Urinary bladder (tissue), 4 donors: ENCODE measurements around the gene CTNNBL1. TPM values are rescaled to one million over a fixed set of nuclear protein-coding genes. Genes with fewer than 3 reads are reported as not detected.

Source experiments
- DNase-seq: peaks from one replicate; pipeline ENCODE4 v3.0.0-alpha.2; 2015; ENCODE audit errors: extremely low spot score
- H3K27ac ChIP-seq: one replicate; pipeline ENCODE4 v1.5.1; 2013; ENCODE audit warnings: low read depth, mild to moderate bottlenecking, moderate library complexity
- H3K36me3 ChIP-seq: one replicate; pipeline ENCODE4 v1.6.1; 2013; ENCODE audit warnings: mild to moderate bottlenecking, moderate library complexity; ENCODE audit not compliant: insufficient read depth
- H3K4me1 ChIP-seq: one replicate; pipeline ENCODE4 v1.6.1; 2013; ENCODE audit warnings: mild to moderate bottlenecking, moderate library complexity; ENCODE audit not compliant: insufficient read depth
- H3K4me3 ChIP-seq: one replicate; pipeline ENCODE4 v1.5.1; 2013; ENCODE audit warnings: low read depth, low read length
- WGBS: extraction: QIAGEN DNeasy Blood & Tissue Kit; methylation state at CpG from one replicate; pipeline ENCODE4 v1.1.7; 2013; 5-methylcytosine and 5-hydroxymethylcytosine counted together
- polyA plus RNA-seq: library from polyadenylated mRNA; stranded (reverse); fragments of 200-250 nt; gene quantifications from one replicate; pipeline ENCODE4 v1.2.3, GENCODE V29; 2013
- total RNA-seq: library from RNA; depleted of rRNA; stranded (reverse); fragments of >200 nt; gene quantifications from one replicate; pipeline ENCODE4 v1.2.3, GENCODE V29; 2014
- donor health status: healthy with polysubstance abuse.
- donor health status: healthy.

Gene CTNNBL1
- total and polyA plus RNA-seq, 2 donors = 22.2 to 39.3 TPM

DNA sequence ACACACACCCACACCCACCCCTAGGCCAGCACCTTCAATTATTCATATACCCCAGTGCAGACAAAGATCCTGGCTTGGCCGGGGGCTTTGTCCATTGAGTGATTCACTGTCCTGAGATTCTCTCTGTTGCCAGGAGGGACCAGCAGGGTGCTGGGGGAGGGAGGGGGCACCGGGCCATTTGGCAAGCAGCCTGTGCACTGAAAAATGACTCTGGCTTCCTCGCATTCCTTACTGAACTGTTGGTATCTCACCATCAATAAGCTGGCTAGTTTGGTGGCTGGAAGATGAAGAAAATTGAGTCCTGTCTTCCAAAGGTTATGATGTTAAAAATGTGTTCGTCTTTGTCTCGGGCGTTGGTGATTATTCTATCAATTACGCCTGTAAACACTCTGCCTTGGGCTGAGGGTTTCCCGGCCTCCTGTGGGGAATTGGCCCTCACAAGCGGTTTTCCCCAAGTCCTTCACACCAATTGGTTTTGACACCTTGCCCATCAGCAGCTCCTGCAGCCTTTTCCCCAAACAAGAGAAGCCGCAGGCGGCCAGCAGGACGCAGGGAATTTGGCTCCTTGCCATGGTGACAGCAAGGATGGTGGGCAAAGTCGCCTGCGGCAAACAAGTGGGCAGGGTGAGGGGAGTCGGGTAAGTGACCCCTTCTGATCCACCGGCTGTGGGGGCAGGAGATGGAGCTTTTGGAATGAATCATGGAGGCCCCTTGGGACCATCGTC is 214.0 kb downstream of the CTNNBL1 start:
- no peaks in the 10 kb centered on the region for H3K4me1 ChIP-seq
- H3K4me3 ChIP-seq = no peak overlapping the region
- H3K27ac ChIP-seq = no peak overlapping the region
- whole genome bisulfite sequencing = 34% methylated on average over 17 of the region's 17 CpGs
- no peaks in the 10 kb centered on the region for H3K36me3 ChIP-seq
- no peak for DNase-seq

DNA sequence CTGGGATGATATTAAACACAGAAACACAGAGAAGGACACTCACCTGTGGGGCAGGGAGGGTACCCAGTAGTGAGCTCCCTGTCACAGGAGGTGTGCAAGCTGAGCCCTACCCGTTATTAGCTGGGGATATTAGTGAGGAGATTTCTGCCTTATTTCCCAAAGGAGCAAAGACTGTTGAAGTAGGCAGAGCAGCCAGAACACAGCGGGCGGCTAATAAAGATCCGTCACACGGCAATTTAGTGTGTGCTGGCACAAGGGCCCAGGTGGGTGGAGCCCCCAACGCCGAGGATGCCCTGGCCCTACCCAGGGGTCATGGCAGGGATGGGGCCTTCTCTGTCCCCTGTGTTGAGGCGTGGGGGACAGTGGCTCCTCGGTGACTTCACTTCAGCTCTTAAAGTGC is 217.4 kb downstream of the CTNNBL1 start:
- WGBS = 51% methylated on average over 9 of the region's 9 CpGs
- Histone ChIP-seq H3K4me3 (no peak overlapping the region), H3K27ac (no peak overlapping the region), H3K4me1 (no peaks in the 10 kb centered on the region), H3K36me3 (no peaks in the 10 kb centered on the region)
- no peak for DNase-seq

DNA sequence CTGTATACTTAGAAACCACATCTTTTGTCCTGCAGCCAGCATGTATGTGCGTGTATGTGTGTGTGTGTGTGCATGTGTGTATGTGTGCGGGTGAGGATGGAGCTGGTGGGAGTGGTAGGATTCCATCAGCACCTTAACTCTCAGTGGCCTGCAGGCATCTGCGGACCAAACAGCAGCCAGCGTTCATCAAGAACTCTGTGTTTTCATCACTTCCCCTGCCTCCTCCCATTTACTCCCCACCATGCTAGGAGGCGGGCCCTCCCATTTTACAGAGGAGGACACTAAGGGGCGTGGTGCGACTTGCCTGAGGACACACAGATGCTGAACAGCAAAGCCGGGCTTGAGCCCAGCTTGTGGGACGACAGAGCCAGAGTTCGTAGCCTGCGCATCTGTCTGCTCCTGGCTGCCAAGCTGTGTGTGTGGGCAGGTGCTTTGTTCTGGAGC is 218.0 kb downstream of the CTNNBL1 start:
- H3K4me3 ChIP-seq = no peak overlapping the region
- no peak overlapping the region for H3K27ac ChIP-seq
- H3K36me3 ChIP-seq = no peaks in the 10 kb centered on the region
- peak; percentile 85 for DNase-seq
- 14% methylated on average over 11 of the region's 11 CpGs for WGBS
- no peaks in the 10 kb centered on the region for H3K4me1 ChIP-seq

DNA sequence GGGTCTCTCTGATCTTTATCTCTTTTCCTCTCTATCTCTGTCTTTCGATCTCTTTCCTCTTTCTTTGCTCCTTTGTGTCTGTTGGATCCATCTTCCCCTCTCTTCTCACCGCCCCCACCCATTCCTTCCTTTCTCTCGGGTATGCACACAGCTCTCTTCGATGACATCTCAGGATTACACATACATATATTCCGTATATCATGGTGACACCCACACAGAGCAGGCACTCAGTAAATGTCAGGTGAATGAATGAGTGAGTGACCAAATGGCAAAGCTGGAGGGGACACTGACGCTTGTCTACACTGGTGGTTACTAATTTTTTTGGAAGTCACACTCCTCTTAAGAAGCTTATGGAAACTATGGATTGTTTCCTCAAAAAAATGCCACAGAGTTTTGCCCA is 219.0 kb downstream of the CTNNBL1 start:
- WGBS = 68% methylated on average over 6 of the region's 6 CpGs
- DNase-seq = no peak
- Histone ChIP-seq H3K27ac (no peak overlapping the region), H3K36me3 (no peaks in the 10 kb centered on the region), H3K4me1 (no peaks in the 10 kb centered on the region), H3K4me3 (no peak overlapping the region)

DNA sequence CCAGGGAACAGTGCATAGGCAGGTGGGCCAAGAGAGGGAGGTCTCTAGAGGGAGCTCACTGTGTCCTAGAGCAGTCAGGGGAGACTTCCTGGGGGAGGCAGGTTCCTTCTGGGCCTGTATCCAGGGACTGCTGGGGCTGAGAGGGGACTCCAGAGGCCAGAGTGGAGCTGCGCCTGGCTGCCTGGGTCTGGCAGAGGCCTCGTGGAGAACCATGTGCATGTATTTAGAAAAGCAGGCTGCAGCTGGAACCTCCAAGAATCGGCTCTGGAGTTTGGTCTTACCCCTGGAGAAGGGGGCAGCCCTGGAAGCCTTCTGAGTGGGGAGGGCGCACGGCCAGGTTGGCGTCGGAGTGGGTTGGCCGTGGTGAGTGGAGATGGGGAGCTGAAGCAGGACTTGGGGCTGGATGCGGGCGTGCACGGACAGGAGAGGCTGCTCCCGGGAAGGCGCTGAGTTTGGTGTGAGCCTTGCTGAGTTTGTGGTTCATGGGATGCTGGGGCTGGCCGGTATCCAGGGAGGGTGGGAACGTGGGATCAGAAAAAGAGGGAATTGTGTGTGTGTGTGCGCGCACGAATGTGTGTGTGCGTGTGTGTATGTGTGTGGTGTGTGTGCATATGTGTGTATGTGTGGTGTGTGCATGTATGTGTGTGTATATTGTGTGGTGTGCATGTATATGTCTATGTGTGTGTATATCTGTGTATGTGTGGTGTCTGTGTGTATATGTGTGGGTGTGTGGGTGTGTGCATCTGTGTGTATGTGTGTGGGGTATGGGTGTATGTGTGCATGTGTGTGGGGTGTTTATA is 219.9 kb downstream of the CTNNBL1 start:
- Histone ChIP-seq H3K4me1 (no peaks in the 10 kb centered on the region), H3K4me3 (no peak overlapping the region), H3K27ac (no peak overlapping the region), H3K36me3 (no peaks in the 10 kb centered on the region)
- WGBS = 53% methylated on average over 19 of the region's 19 CpGs
- DNase-seq = no peak

DNA sequence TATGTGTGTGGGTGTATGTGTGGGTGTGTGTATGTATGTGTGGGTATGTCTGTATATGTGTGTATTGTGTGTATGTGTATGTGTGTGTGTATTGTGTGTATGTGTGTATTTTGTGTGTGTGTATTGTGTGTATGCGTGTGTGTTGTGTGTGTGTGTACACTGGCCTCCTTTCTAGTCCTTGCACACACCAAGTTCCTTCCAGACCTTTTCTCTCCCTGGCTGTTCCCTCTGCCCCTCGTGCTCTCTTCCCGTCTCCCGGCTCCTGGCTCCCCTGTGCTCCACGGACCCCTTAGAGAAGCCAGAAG is 220.5 kb downstream of the CTNNBL1 start:
- Histone ChIP-seq H3K4me3 (no peak overlapping the region), H3K4me1 (no peaks in the 10 kb centered on the region), H3K36me3 (no peaks in the 10 kb centered on the region), H3K27ac (no peak overlapping the region)
- 30% methylated on average over 5 of the region's 5 CpGs for WGBS
- DNase-seq = no peak

DNA sequence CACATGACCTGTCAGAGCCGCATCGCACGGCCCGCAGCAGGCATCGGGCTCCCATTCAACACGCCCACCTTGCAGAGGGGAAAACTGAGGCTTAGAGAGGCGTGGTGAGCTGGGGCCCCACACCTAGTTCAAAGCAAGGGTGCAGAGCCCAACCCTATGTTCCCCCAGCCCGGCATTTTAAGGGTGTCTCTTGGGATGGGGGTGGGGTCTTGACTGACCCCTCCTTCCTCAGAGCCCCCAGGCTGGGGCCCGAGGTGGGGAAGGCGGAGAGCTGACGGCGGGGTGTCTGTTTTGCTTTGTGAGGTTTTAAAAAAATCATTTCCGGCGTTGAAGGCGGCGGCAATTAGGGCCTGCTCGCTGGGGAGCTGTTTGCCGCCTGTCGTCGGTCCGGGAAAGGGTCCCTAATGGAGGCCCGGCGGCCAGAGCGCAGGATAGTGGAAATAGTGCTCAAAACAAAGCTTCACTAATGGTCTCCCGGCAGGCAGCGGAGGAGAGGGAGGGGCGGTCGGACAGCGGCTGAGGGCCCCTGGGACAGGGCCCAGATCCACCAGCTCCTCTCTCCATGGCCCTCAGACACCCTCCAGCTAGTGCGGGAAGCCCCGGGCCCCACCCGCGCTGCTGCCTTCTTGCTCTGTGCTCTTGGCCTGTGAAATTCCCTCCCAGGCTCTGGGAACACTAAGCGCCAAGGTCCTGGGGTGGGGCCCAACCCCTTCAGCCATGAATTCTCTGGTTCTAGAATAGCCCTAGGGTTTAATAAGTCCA is 221.0 kb downstream of the CTNNBL1 start:
- 8% methylated on average over 34 of the region's 34 CpGs for WGBS
- Histone ChIP-seq H3K4me3 (no peak overlapping the region), H3K4me1 (no peaks in the 10 kb centered on the region), H3K27ac (no peak overlapping the region), H3K36me3 (no peaks in the 10 kb centered on the region)
- DNase-seq = no peak

DNA sequence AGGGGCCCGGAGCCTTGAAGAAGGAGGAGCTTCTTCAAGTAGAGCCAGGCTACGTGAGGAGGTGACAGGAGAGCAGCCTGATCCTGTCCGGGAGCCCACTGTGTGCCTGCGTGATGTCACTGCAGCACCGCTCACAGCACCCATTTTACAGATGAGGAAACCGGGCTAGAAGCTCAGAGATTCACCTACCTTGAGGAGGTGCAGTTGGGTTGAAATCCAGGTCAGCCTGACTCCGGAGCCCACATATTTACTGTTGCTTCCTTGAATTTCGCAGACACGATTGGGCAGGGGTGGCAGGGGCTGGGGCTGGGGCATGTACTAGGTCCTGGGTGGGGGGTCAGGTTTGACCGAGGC is 221.6 kb downstream of the CTNNBL1 start:
- Histone ChIP-seq H3K4me1 (no peaks in the 10 kb centered on the region), H3K27ac (no peak overlapping the region), H3K4me3 (no peak overlapping the region), H3K36me3 (no peaks in the 10 kb centered on the region)
- DNase-seq = no peak
- WGBS = 55% methylated on average over 10 of the region's 10 CpGs

DNA sequence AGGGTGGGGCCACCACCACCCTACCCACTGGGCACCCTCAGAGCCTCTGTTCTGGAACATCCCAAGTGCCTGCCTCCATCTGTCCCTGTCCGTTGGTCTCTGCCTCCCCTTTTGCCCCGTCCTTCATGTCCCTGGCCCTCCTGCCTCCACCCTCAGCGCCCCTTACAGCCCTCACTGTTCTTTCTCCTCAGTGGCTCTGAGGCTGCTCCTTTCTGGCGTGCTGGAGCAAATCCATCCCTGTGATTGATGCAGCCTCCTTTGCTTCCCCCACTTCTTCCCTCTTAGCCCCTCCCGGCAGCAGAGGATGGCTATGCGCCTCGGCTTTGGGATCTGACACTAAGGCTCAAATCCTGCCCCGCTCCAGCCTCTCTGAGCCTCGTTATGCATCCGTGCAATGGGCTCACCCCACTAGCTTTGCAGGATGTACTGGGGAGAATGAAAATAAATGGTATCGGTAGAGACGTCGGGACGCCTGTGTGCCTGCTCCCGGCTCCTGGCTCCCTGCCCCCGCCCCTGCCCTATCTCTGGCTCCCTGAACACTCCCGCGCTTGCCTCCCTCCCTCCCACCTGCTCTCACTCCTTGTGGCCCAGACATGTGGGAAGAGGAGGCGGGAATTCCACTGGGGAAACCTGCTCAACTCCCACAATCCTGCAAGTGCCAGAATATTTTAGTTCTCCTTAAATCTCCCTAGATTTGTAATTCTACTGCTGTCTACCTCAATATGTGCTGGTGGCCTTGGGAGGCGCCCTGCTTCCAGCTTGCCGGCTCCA is 222.2 kb downstream of the CTNNBL1 start:
- Histone ChIP-seq H3K36me3 (no peaks in the 10 kb centered on the region), H3K27ac (no peak overlapping the region), H3K4me3 (no peak overlapping the region), H3K4me1 (no peaks in the 10 kb centered on the region)
- 27% methylated on average over 21 of the region's 21 CpGs for WGBS
- DNase-seq = no peak

DNA sequence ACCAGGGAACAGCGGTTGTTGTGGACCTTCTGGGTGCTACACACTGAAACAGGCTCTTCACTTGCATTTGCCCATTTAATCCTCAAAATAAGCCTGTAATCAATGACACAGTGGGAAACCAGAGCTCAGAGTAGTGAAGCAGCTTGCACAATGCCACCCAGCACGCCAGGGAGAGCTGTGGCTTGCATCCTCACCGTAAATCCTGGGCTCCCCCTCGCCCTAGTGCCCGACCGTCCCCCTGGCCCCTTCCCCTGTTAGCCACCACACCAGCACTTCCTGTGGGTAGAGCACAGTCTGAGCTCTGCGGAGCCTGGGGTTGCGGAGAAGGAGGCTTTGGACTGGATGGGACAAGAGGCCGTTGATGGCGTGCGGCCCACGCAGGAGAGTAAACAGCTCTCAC is 223.6 kb downstream of the CTNNBL1 start:
- no peak for DNase-seq
- Histone ChIP-seq H3K4me1 (no peaks in the 10 kb centered on the region), H3K4me3 (no peak overlapping the region), H3K36me3 (no peaks in the 10 kb centered on the region), H3K27ac (no peak overlapping the region)
- 68% methylated on average over 12 of the region's 12 CpGs for WGBS

DNA sequence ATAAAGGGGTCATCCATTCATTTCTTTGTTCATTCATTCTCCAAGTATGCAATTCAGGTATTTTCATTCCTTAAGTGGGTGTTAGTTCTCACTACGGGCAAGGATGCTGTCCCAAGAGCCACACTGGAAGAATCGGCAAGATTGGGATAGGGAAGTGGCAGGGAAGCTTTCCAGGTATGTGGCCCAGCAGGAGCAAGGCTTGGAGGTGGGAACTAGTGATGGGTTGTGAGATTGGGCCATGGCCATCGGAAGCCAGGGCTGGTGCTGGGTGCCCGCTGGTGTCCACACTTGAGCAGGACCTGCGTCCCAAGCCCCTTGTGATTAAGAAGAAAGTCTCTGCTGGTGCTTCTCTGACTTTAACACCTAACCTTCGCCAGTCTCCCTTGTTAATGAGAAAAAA is 224.2 kb downstream of the CTNNBL1 start:
- Histone ChIP-seq H3K4me3 (no peak overlapping the region), H3K4me1 (no peaks in the 10 kb centered on the region), H3K27ac (no peak overlapping the region), H3K36me3 (no peaks in the 10 kb centered on the region)
- no peak for DNase-seq
- WGBS = 91% methylated on average over 6 of the region's 6 CpGs

DNA sequence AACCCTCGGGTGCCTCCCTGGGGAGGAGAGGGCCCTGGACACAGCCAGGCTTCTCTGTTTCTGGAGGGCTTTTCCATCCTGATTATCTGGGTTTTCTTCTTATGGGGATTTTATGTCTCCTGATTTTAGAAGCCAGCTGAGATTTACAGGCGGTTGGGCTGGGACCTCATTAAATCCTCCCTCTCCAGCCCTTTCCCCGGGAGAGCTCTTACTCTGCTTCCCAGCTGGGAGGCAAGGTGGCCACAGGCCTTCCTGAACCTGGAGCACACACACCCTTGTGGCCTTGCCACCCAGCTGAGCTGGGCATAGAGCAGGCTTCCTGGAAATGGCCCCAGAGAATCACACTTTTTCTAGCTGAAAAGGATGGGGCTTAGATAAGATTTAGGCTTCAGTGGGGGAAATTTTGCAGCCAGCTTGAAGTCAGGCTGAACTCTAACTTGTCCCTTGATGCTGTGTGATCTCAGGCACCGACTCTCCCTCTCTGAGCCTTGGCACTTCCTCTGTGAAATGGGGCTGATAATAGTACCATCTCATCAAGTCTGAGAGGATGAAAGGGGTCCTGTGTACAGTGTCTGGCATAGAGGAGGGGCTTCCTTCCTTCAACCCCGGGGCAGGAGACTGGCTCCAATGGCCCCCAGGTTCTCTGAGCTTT is 225.7 kb downstream of the CTNNBL1 start:
- Histone ChIP-seq H3K27ac (no peak overlapping the region), H3K4me3 (no peak overlapping the region), H3K4me1 (no peaks in the 10 kb centered on the region), H3K36me3 (no peaks in the 10 kb centered on the region)
- WGBS = 34% methylated on average over 5 of the region's 5 CpGs
- DNase-seq = no peak

DNA sequence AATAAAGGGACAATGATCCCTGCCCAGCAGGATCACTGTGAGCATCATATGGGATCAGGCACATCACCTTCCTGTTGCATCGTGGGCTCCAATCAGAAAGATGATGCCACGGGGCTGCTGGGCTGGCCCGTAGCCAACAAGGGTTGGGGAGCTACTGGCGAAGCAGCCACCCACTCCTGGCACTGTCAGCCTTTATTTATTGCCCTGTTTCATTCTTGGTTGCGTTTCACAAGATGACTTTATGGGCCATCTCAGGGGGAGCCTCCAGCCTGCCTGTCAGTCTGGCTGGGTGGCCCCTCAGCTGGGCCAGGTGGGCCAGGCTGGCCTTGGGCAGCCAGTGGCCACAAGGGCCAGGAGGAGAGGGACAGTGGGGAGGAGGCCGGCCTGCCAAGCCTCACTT is 226.4 kb downstream of the CTNNBL1 start:
- DNase-seq = no peak
- 38% methylated on average over 6 of the region's 6 CpGs for WGBS
- no peaks in the 10 kb centered on the region for H3K4me1 ChIP-seq
- no peaks in the 10 kb centered on the region for H3K36me3 ChIP-seq
- no peak overlapping the region for H3K27ac ChIP-seq
- no peak overlapping the region for H3K4me3 ChIP-seq
